HG02981 (cell line): ENCODE measurements around the gene GBP2.

Experiments
- ATAC-seq: cut with Tn5 transposase; IDR thresholded peaks from one replicate; pipeline ENCODE4 v1.9.1; 2021; ENCODE audit warnings: mild to moderate bottlenecking, moderate library complexity; ENCODE audit not compliant: unreplicated experiment

GBP2 gene

GRCh38 chr1:89068291-89068690, 57.6 kb downstream of the GBP2 start:
- no peak for ATAC-seq

GRCh38 chr1:89065079-89065868, 60.6 kb downstream of the GBP2 start, which contains the start of gene GBP1:
TSS of gene GBP1 (minus strand) at chr1:89065208. CDS start at chr1:89063234, 1,974 bp downstream.
- ATAC-seq: peak; percentile 67

- peak; percentile 40 for ATAC-seq
Observed at GRCh38 chr1:89064632-89065031, 61.3 kb downstream of the GBP2 start.

- ATAC-seq: no peak
Observed at GRCh38 chr1:89063094-89063493, 62.8 kb downstream of the GBP2 start.

- no peak for ATAC-seq
Observed at GRCh38 chr1:89060091-89060490, 65.8 kb downstream of the GBP2 start.
